K562 (cell line): ENCODE measurements around the gene F11R. TPM values are rescaled to one million over a fixed set of nuclear protein-coding genes. Genes with fewer than 3 reads are reported as not detected.

ENCODE experiments used
- KLF6 ChIP-seq: fragments of 250-450 bp; sonication (Bioruptor Pico); IDR thresholded peaks from 2 replicates; pipeline ENCODE4 v1.4.0; 2020; ENCODE audit warnings: mild to moderate bottlenecking, moderate library complexity, borderline replicate concordance
- RBM39 ChIP-seq: fragments of 200-400 bp; formaldehyde crosslinking; optimal IDR thresholded peaks from 2 replicates; pipeline ENCODE3; 2018; ENCODE audit warnings: low read depth, low read length
- ZNF239 ChIP-seq: fragments of 250-450 bp; sonication (Bioruptor Pico); IDR thresholded peaks from 2 replicates; pipeline ENCODE4 v1.4.0; 2020; ENCODE audit warnings: mild to moderate bottlenecking
- polyA plus RNA-seq, 8 experiments: library from polyadenylated mRNA; depleted of rRNA in 4 of 8; stranded (reverse) in 5 of 8; unstranded in 3 of 8; fragments of >200 nt; fragmentation: Nextera tagmentation in 2 of 8; fragmentation: Illumina TruSeq in 1 of 8; extraction: Ambion mirVana in 2 of 8; extraction: Trizol in 1 of 8; gene quantifications; 2 replicates each; pipeline versions ENCODE4 v1.2.1 to v1.2.3, GENCODE V29; 2011 to 2014; ENCODE audit warnings: inconsistent platforms in 1 of 8, missing spikeins in 1 of 8
- total RNA-seq, 7 experiments: library from RNA; depleted of rRNA in 6 of 7; stranded (reverse); fragments of >200 nt in 6 of 7; fragmentation: Illumina TruSeq in 2 of 7; extraction: Trizol in 2 of 7; gene quantifications; 2 replicates each; pipeline versions ENCODE4 v1.2.1 to v1.2.3, GENCODE V29; 2011 to 2021; ENCODE audit warnings: low replicate concordance in 1 of 7
- TF ChIP-seq, protein P1 (sequence below): IDR thresholded peaks from 2 replicates; pipeline ENCODE4 v1.6.1; 2012; ENCODE audit warnings: low read depth, low read length, improper control_type of control experiment, borderline replicate concordance
- TF ChIP-seq, protein P2 (sequence below), 2 experiments: fragments of 450-650 bp; IDR thresholded peaks; 2 replicates each; pipeline ENCODE4 v1.6.1; 2016; ENCODE audit warnings: mild to moderate bottlenecking in 2 of 2, borderline replicate concordance in 1 of 2, low read depth in 1 of 2, moderate library complexity in 1 of 2
- TF ChIP-seq, protein P3 (sequence below): fragments of 450-650 bp; IDR thresholded peaks from 2 replicates; pipeline ENCODE4 v1.6.1; 2017; ENCODE audit warnings: antibody characterized with exemption, mild to moderate bottlenecking

The F11R gene
- total and polyA plus RNA-seq, 9 of the 15 experiments (the other 6 are each of a cell fraction or from before 2014, with no cell fraction given), result 27.4 to 187 (median 52.5) TPM

DNA sequence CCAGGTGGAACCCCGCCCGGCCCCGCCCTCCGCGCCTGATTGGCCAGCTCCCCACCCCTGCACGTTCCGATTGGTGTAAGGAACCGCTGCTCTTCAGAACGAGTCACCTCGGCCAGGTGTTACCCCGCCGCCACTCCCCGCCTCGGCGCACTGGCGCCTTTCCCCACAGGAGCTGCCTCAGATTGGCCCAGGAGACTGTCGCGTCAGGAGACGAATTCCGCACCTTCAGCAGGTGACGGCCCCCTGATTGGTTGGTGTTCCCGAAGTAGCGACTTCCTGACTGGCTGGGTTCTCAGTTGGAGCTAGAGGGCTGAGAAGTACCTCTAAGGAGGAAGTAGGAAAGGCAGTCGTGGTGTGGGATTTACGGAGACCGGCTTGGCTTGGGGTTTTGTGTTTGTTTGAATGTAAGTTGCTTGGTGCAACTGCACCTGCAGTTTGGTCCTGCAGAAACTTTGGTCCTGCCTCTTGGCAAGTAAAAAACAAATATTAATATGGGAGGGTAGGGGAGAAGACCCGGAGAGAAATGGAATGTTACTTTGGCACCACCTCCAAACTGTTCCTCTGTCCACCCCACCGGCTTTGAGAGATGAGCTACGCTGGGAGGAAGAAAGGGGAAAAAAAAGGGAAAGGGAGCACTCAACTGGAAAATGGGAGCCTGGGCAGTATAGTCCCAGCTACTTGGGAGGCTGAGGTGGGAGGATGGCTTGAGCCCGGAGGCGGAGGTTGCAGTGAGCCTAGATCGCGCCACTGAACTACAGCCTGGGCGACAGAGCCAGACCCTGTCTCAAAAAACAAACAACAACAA lies 415 bp upstream of the F11R start (continued):
- TF ChIP-seq, protein P1, sequence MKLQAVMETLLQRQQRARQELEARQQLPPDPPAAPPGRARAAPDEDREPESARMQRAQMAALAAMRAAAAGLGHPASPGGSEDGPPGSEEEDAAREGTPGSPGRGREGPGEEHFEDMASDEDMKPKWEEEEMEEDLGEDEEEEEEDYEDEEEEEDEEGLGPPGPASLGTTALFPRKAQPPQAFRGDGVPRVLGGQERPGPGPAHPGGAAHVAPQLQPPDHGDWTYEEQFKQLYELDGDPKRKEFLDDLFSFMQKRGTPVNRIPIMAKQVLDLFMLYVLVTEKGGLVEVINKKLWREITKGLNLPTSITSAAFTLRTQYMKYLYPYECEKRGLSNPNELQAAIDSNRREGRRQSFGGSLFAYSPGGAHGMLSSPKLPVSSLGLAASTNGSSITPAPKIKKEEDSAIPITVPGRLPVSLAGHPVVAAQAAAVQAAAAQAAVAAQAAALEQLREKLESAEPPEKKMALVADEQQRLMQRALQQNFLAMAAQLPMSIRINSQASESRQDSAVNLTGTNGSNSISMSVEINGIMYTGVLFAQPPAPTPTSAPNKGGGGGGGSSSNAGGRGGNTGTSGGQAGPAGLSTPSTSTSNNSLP, result no peak
- TF ChIP-seq, protein P2, sequence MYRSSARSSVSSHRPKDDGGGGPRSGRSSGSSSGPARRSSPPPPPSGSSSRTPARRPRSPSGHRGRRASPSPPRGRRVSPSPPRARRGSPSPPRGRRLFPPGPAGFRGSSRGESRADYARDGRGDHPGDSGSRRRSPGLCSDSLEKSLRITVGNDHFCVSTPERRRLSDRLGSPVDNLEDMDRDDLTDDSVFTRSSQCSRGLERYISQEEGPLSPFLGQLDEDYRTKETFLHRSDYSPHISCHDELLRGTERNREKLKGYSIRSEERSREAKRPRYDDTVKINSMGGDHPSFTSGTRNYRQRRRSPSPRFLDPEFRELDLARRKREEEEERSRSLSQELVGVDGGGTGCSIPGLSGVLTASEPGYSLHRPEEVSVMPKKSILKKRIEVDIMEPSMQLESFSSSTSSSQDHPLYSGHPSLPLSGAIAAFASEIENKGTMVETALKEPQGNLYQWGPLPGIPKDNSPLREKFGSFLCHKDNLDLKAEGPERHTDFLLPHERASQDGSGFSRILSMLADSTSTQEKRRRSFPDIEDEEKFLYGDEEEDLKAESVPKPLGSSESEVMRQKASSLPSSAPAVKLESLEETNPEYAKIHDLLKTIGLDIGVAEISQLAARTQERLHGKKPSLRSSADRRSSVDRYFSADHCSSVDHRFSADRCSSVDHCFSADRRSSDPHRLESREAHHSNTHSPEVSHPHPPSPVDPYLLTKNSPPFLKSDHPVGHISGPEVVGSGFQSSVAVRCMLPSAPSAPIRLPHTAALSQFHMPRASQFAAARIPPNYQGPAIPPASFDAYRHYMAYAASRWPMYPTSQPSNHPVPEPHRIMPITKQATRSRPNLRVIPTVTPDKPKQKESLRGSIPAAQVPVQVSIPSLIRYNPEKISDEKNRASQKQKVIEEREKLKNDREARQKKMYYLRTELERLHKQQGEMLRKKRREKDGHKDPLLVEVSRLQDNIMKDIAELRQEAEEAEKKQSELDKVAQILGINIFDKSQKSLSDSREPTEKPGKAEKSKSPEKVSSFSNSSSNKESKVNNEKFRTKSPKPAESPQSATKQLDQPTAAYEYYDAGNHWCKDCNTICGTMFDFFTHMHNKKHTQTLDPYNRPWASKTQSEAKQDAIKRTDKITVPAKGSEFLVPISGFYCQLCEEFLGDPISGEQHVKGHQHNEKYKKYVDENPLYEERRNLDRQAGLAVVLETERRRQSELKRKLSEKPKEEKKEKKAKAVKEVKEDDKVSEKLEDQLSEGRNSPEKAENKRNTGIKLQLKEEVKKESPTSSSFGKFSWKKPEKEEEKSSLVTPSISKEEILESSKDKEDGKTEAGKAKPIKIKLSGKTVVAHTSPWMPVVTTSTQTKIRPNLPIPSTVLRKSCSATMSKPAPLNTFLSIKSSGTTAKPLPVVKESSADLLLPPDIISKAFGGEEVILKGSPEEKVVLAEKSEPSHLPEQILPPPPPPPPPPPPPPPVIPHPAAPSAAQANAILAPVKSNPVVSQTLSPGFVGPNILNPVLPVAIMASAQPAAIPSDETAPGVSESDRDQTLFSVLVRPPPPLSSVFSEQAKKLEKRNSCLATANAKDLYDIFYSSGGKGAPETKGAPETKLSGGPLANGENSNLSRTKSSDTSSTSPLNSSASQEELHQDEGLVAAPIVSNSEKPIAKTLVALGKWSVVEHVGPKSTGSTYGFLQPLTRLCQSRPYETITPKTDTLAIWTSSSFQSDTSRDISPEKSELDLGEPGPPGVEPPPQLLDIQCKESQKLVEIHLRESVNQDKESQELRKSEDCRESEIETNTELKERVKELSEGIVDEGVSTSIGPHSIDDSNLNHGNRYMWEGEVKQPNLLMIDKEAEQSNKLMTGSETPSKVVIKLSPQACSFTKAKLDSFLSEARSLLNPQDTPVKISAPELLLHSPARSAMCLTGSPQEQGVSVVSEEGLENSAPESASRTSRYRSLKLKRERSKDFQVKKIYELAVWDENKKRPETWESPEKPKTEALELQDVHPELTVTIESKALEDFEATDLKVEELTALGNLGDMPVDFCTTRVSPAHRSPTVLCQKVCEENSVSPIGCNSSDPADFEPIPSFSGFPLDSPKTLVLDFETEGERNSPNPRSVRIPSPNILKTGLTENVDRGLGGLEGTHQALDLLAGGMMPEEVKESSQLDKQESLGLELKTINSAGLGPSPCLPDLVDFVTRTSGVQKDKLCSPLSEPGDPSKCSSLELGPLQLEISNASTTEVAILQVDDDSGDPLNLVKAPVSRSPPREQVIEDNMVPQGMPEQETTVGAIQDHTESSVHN (IDR thresholded peaks at IDR 0.05; ENCODE audit: borderline replicate concordance in 1 of 2, low read depth in 1 of 2), result no peak
- TF ChIP-seq KLF6 (CRISPR knock-in tag) (no peak), ZNF239 (CRISPR knock-in tag) (no peak), RBM39 (no peak)
- TF ChIP-seq, protein P3, sequence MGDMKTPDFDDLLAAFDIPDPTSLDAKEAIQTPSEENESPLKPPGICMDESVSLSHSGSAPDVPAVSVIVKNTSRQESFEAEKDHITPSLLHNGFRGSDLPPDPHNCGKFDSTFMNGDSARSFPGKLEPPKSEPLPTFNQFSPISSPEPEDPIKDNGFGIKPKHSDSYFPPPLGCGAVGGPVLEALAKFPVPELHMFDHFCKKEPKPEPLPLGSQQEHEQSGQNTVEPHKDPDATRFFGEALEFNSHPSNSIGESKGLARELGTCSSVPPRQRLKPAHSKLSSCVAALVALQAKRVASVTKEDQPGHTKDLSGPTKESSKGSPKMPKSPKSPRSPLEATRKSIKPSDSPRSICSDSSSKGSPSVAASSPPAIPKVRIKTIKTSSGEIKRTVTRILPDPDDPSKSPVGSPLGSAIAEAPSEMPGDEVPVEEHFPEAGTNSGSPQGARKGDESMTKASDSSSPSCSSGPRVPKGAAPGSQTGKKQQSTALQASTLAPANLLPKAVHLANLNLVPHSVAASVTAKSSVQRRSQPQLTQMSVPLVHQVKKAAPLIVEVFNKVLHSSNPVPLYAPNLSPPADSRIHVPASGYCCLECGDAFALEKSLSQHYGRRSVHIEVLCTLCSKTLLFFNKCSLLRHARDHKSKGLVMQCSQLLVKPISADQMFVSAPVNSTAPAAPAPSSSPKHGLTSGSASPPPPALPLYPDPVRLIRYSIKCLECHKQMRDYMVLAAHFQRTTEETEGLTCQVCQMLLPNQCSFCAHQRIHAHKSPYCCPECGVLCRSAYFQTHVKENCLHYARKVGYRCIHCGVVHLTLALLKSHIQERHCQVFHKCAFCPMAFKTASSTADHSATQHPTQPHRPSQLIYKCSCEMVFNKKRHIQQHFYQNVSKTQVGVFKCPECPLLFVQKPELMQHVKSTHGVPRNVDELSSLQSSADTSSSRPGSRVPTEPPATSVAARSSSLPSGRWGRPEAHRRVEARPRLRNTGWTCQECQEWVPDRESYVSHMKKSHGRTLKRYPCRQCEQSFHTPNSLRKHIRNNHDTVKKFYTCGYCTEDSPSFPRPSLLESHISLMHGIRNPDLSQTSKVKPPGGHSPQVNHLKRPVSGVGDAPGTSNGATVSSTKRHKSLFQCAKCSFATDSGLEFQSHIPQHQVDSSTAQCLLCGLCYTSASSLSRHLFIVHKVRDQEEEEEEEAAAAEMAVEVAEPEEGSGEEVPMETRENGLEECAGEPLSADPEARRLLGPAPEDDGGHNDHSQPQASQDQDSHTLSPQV, result no peak
